Breast epithelium (tissue), 4 donors: ENCODE results near the gene PSMD1. TPM values are rescaled to one million over a fixed set of nuclear protein-coding genes. Genes with fewer than 3 reads are reported as not detected.
"Not testable (repeated sequence)": the region's sequence is repeated elsewhere in the genome, so short reads cannot be mapped to it uniquely, and the experiment has no call there.

Experiments used
- DNase-seq, 2 donors: peaks; one replicate each; pipeline ENCODE4 v3.0.0-alpha.2; 2019; ENCODE audit warnings: low spot score in 2 of 2
- H3K27ac ChIP-seq, 2 donors: fragments of 200-600 bp; sonication (generic) in 1 of 2; one replicate each; pipeline ENCODE4 v1.5.1; 2016 to 2019; ENCODE audit warnings: mild to moderate bottlenecking in 1 of 2
- H3K27me3 ChIP-seq, 2 donors: fragments of 200-600 bp; sonication (generic) in 1 of 2; one replicate each; pipeline versions ENCODE4 v1.5.1 to v1.6.0; 2017 to 2019; ENCODE audit warnings: control low read depth in 1 of 2, mild to moderate bottlenecking in 1 of 2
- H3K36me3 ChIP-seq: fragments of 200-600 bp; one replicate; pipeline ENCODE4 v1.5.1; 2019
- H3K4me1 ChIP-seq, 2 donors: fragments of 200-600 bp; sonication (generic); one replicate each; pipeline ENCODE4 v1.5.1; 2016 to 2019; ENCODE audit warnings: control low read depth in 1 of 2
- H3K4me3 ChIP-seq, 3 donors: fragments of 200-600 bp; sonication (generic); 1 replicate in 2 of 3; 2 replicates in 1 of 3; pipeline ENCODE4 v1.5.1; 2016 to 2019; ENCODE audit warnings: mild to moderate bottlenecking in 3 of 3, moderate library complexity in 2 of 3
- H3K9me3 ChIP-seq, 2 donors: fragments of 200-600 bp; sonication (generic) in 1 of 2; one replicate each; pipeline ENCODE4 v1.5.1; 2016 to 2019; ENCODE audit warnings: control low read depth in 1 of 2
- CTCF ChIP-seq, 3 donors: fragments of 450-650 bp; IDR thresholded peaks; one replicate each; pipeline ENCODE4 v1.5.1; 2016 to 2017; ENCODE audit warnings: antibody characterized with exemption in 3 of 3, mild to moderate bottlenecking in 3 of 3, moderate library complexity in 3 of 3
- POLR2A ChIP-seq: fragments of 450-650 bp; IDR thresholded peaks from one replicate; pipeline ENCODE4 v1.6.1; 2016; ENCODE audit warnings: antibody characterized with exemption, mild to moderate bottlenecking, moderate library complexity
- POLR2AphosphoS5 ChIP-seq, 3 donors: sonication (generic); formaldehyde crosslinking; IDR thresholded peaks; one replicate each; pipeline ENCODE4 v1.6.1; 2017; ENCODE audit warnings: antibody characterized with exemption in 3 of 3
- intact Hi-C: fragments of 100-400 bp; cut with DNase I; formaldehyde crosslinking; loops from one replicate; pipeline ENCODE4 v1.15.1; 2023; ENCODE audit warnings: low total_unique reads
- total RNA-seq, 3 donors: library from RNA; depleted of rRNA; stranded (reverse); fragments of >200 nt; gene quantifications; one replicate each; pipeline ENCODE4 v1.1.0, GENCODE V29; 2016

Gene PSMD1
- total RNA-seq, 3 donors from 2014 or later: 63.8 to 73.0 (median 69.2) TPM

GRCh38 chr2:231170055-231170454 is 113.4 kb downstream of the PSMD1 start:
- Histone ChIP-seq H3K4me3 (no peak overlapping the region), H3K4me1 (no peaks in the 10 kb centered on the region), H3K9me3 (no peaks in the 10 kb centered on the region), H3K36me3 (no peaks in the 10 kb centered on the region), H3K27me3 (no peaks in the 10 kb centered on the region), H3K27ac (no peak overlapping the region)
- intact Hi-C loops: no loop called here
- TF ChIP-seq CTCF (IDR thresholded peaks at IDR 0.05) (no peak), POLR2A (no peak)
- DNase-seq: no peak

- Histone ChIP-seq H3K4me3 (no peak overlapping the region), H3K9me3 (no peaks in the 10 kb centered on the region), H3K27me3 (no peaks in the 10 kb centered on the region), H3K4me1 (no peaks in the 10 kb centered on the region), H3K27ac (no peak overlapping the region), H3K36me3 (no peaks in the 10 kb centered on the region)
- intact Hi-C loops: no loop called here
- no peak for DNase-seq
- no peak for TF ChIP-seq CTCF (IDR thresholded peaks at IDR 0.05)
- TF ChIP-seq POLR2A: no peak
- TF ChIP-seq POLR2AphosphoS5 (IDR thresholded peaks at IDR 0.05): no peak
Measured at GRCh38 chr2:231172025-231172424, 115.4 kb downstream of the PSMD1 start.

- intact Hi-C loops: no loop called here
- H3K9me3 ChIP-seq: no peaks in the 10 kb centered on the region
- no peaks in the 10 kb centered on the region for H3K4me1 ChIP-seq
- no peak overlapping the region for H3K27ac ChIP-seq
- no peaks in the 10 kb centered on the region for H3K36me3 ChIP-seq
- DNase-seq: no peak
- TF ChIP-seq CTCF (IDR thresholded peaks at IDR 0.05) (no peak), POLR2AphosphoS5 (IDR thresholded peaks at IDR 0.05) (no peak), POLR2A (no peak)
- H3K4me3 ChIP-seq: no peak overlapping the region
- no peaks in the 10 kb centered on the region for H3K27me3 ChIP-seq
Measured at GRCh38 chr2:231174211-231174651, 117.6 kb downstream of the PSMD1 start.

GRCh38 chr2:231176066-231176465 is 119.4 kb downstream of the PSMD1 start:
- no peak overlapping the region for H3K4me3 ChIP-seq
- TF ChIP-seq POLR2A: no peak
- no peak for TF ChIP-seq POLR2AphosphoS5 (IDR thresholded peaks at IDR 0.05)
- TF ChIP-seq CTCF (IDR thresholded peaks at IDR 0.05): no peak
- H3K4me1 ChIP-seq: no peaks in the 10 kb centered on the region
- no peak for DNase-seq
- H3K27me3 ChIP-seq: no peaks in the 10 kb centered on the region
- intact Hi-C loops: no loop called here
- H3K9me3 ChIP-seq: no peaks in the 10 kb centered on the region
- no peak overlapping the region for H3K27ac ChIP-seq
- H3K36me3 ChIP-seq: no peaks in the 10 kb centered on the region

GRCh38 chr2:231177156-231178025 is 120.7 kb downstream of the PSMD1 start:
- Histone ChIP-seq H3K4me3 (no peak overlapping the region), H3K9me3 (no peaks in the 10 kb centered on the region), H3K36me3 (no peaks in the 10 kb centered on the region), H3K4me1 (no peaks in the 10 kb centered on the region), H3K27me3 (no peaks in the 10 kb centered on the region), H3K27ac (no peak overlapping the region)
- DNase-seq: no peak
- TF ChIP-seq POLR2AphosphoS5 (IDR thresholded peaks at IDR 0.05): no peak
- no peak for TF ChIP-seq POLR2A
- no peak for TF ChIP-seq CTCF (IDR thresholded peaks at IDR 0.05)
- intact Hi-C loops: no loop called here

- H3K27ac ChIP-seq, intact Hi-C loops, H3K4me3 ChIP-seq, H3K27me3 ChIP-seq, DNase-seq, H3K9me3 ChIP-seq, H3K36me3 ChIP-seq, H3K4me1 ChIP-seq: not testable (repeated sequence)
Measured at GRCh38 chr2:231178805-231179204, 122.1 kb downstream of the PSMD1 start.
